B cell (primary cell): ENCODE data around the gene DGKB. TPM values are rescaled to one million over a fixed set of nuclear protein-coding genes. Genes with fewer than 3 reads are reported as not detected.

Experiments used
- ATAC-seq: fragments of 200-7000 bp; cut with Tn5 transposase; one replicate; pipeline ENCODE4 v1.10.0; 2021; ENCODE audit warnings: low read depth, mild to moderate bottlenecking, moderate number of reproducible peaks, moderate library complexity
- CTCF ChIA-PET: fragments of 350-600 bp; sonication (Branson Sonifier 250); formaldehyde crosslinking; loops from one replicate; lab custom pipeline; 2021; ENCODE audit warnings: antibody characterized with exemption, inconsistent platforms; lab: Charles Lee
- POLR2A ChIA-PET: fragments of 350-600 bp; sonication (Branson Sonifier 250); formaldehyde crosslinking; loops from one replicate; lab custom pipeline; 2021; ENCODE audit warnings: antibody characterized with exemption; lab: Charles Lee
- DNase-seq: peaks from one replicate; pipeline ENCODE4 v3.0.0; 2013
- H2AFZ ChIP-seq: 2 replicates; pipeline ENCODE4 v1.6.1; 2012; ENCODE audit warnings: mild to moderate bottlenecking, low read depth, low read length; ENCODE audit not compliant: insufficient read depth, poor library complexity, severe bottlenecking
- H3K27ac ChIP-seq, 2 donors: 1 replicate in 1 of 2; 2 replicates in 1 of 2; pipeline ENCODE4 v1.5.1; 2012 to 2013; ENCODE audit warnings: low read length in 2 of 2, mild to moderate bottlenecking in 2 of 2, moderate library complexity in 1 of 2
- H3K27me3 ChIP-seq, 4 experiments: fragments of 200-600 bp in 1 of 4; sonication (generic) in 1 of 4; replicated peaks in 1 of 4; 1 replicate in 2 of 4; 2 replicates in 2 of 4; pipeline versions ENCODE4 v1.6.1 to v1.7.0; 2013 to 2016; ENCODE audit warnings: low read length in 3 of 4, mild to moderate bottlenecking in 2 of 4, mixed read lengths in 1 of 4, moderate library complexity in 1 of 4; ENCODE audit not compliant: insufficient read depth in 4 of 4, control insufficient read depth in 3 of 4; ENCODE audit errors: control extremely low read depth in 1 of 4
- H3K36me3 ChIP-seq, 2 experiments: replicated peaks in 1 of 2; 1 replicate in 1 of 2; 2 replicates in 1 of 2; pipeline versions ENCODE4 v1.6.1 to v1.7.1; 2013; ENCODE audit warnings: low read length in 1 of 2; ENCODE audit not compliant: insufficient read depth in 2 of 2, control insufficient read depth in 1 of 2; ENCODE audit errors: control extremely low read depth in 1 of 2, extremely low read depth in 1 of 2
- H3K4me1 ChIP-seq, 2 donors: fragments of 200-600 bp in 1 of 2; sonication (generic) in 1 of 2; 1 replicate in 1 of 2; 2 replicates in 1 of 2; pipeline versions ENCODE4 v1.5.1 to v1.6.1; 2013 to 2017; ENCODE audit warnings: low read length in 2 of 2; ENCODE audit not compliant: control insufficient read depth in 2 of 2, insufficient read depth in 2 of 2
- H3K4me2 ChIP-seq: replicated peaks from 2 replicates; pipeline ENCODE3; 2012; ENCODE audit warnings: mild to moderate bottlenecking, low read depth, low read length; ENCODE audit not compliant: poor library complexity, severe bottlenecking
- H3K4me3 ChIP-seq, 5 experiments: fragments of 200-600 bp in 1 of 5; sonication (generic) in 1 of 5; 1 replicate in 3 of 5; 2 replicates in 2 of 5; pipeline versions ENCODE4 v1.5.1 to v1.7.0; 2011 to 2016; ENCODE audit warnings: low read length in 4 of 5, mild to moderate bottlenecking in 4 of 5, low read depth in 2 of 5, control low read depth in 1 of 5, moderate library complexity in 1 of 5; ENCODE audit not compliant: insufficient read depth in 1 of 5; ENCODE audit errors: control extremely low read depth in 1 of 5, extremely low read depth in 1 of 5
- H3K79me2 ChIP-seq: fragments of 200-600 bp; sonication (generic); one replicate; pipeline ENCODE4 v1.6.0; 2016; ENCODE audit warnings: low read length; ENCODE audit not compliant: control insufficient read depth, insufficient read depth
- H3K9ac ChIP-seq: fragments of 200-600 bp; sonication (generic); 2 replicates; pipeline ENCODE4 v1.6.1; 2017; ENCODE audit warnings: mild to moderate bottlenecking, low read length, moderate library complexity
- H3K9me3 ChIP-seq, 3 donors: one replicate each; pipeline versions ENCODE4 v1.6.1 to v1.7.1; 2013; ENCODE audit warnings: low read length in 2 of 3; ENCODE audit not compliant: control insufficient read depth in 2 of 3, insufficient read depth in 1 of 3; ENCODE audit errors: control extremely low read depth in 1 of 3
- H4K20me1 ChIP-seq: 2 replicates; pipeline ENCODE4 v1.6.0; 2012; ENCODE audit warnings: mild to moderate bottlenecking, low read length; ENCODE audit not compliant: insufficient read depth, control insufficient read depth, poor library complexity, severe bottlenecking
- H3K27ac Mint-ChIP-seq: one replicate; pipeline ENCODE4 v1.8.0; 2021; ENCODE audit warnings: mixed read lengths
- H3K27me3 Mint-ChIP-seq: one replicate; pipeline ENCODE4 v1.8.0; 2021; ENCODE audit warnings: mixed read lengths
- H3K4me1 Mint-ChIP-seq: one replicate; pipeline ENCODE4 v1.8.0; 2021; ENCODE audit warnings: mixed read lengths
- H3K4me3 Mint-ChIP-seq: one replicate; pipeline ENCODE4 v1.8.0; 2021; ENCODE audit warnings: mixed read lengths
- H3K9me3 Mint-ChIP-seq: one replicate; pipeline ENCODE4 v1.8.0; 2022; ENCODE audit warnings: mixed read lengths; ENCODE audit not compliant: insufficient read depth
- CTCF ChIP-seq: fragments of 200-600 bp; IDR thresholded peaks from one replicate; pipeline ENCODE4 v1.8.0; 2022; ENCODE audit warnings: antibody characterized with exemption, mild to moderate bottlenecking
- EZH2 ChIP-seq: IDR thresholded peaks from 2 replicates; pipeline ENCODE4 v1.6.1; 2012; ENCODE audit warnings: borderline replicate concordance, low read depth, mild to moderate bottlenecking, moderate library complexity, low read length; ENCODE audit not compliant: insufficient read depth, poor library complexity, severe bottlenecking
- WGBS: methylation state at CpG from one replicate; pipeline ENCODE4 v1.1.5; 2013; ENCODE audit warnings: missing lambda C conversion rate; ENCODE audit not compliant: insufficient coverage; 5-methylcytosine and 5-hydroxymethylcytosine counted together
- intact Hi-C: fragments of 100-400 bp; cut with micrococcal nuclease; formaldehyde crosslinking; loops from one replicate; pipeline ENCODE4 v1.10.0; 2022
- polyA plus RNA-seq: library from polyadenylated mRNA; depleted of rRNA; stranded (reverse); fragments of >200 nt; gene quantifications from 2 replicates; pipeline ENCODE4 v1.2.3, GENCODE V29; 2012
- total RNA-seq, 2 donors: library from RNA; stranded (reverse); fragments of 120-200 nt in 1 of 2; gene quantifications; 1 replicate in 1 of 2; 2 replicates in 1 of 2; pipeline versions ENCODE4 v1.2.3 to v1.2.4, GENCODE V29; 2013 to 2022

The DGKB gene
- total and polyA plus RNA-seq, 2 donors (not counting 1 experiment from before 2014, with no cell fraction given) = not detected

DNA sequence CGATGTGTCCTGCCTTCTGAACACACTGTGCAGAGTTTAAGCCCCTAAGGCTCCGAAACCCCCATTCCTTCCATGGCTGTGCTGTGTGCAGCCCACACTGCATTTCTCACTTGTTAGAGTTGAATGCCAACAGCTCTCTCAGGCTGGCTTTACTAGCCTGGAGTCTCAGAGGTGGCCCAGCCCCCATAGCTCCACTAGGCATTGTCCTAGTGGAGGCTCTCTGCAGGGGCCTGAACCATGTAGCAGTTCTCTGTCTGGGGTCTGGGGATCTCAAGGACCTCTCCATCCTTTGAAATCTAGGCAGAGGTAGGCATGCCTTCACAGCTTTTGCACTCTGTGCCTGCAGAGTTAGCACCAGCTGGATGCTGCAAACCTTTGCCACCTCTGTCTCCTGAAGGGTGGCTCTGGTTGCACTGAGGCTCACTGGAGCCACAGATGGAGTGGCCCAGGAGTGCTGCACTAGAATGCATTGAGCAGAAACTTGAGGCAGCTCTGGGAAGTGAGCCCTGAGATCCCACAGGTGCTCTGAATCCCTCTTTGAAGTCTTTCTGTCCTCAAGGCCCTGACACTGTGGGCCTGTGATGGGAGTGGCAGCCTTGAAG is 301.7 kb downstream of the DGKB start:
- Mint-ChIP-seq H3K4me3 (no peak overlapping the region), H3K9me3 (no peaks in the 10 kb centered on the region), H3K27ac (no peak overlapping the region), H3K4me1 (no peaks in the 10 kb centered on the region), H3K27me3 (no peaks in the 10 kb centered on the region)
- Histone ChIP-seq H3K4me3 (no peak overlapping the region), H3K9ac (no peak overlapping the region), H3K27ac (no peak overlapping the region), H3K4me2 (no peak overlapping the region), H2AFZ (no peak overlapping the region), H4K20me1 (no peaks in the 10 kb centered on the region), H3K36me3 (no peaks in the 10 kb centered on the region), H3K4me1 (no peaks in the 10 kb centered on the region), H3K79me2 (no peaks in the 10 kb centered on the region), H3K9me3 (no peaks in the 10 kb centered on the region), H3K27me3 (no peaks in the 10 kb centered on the region)
- ChIA-PET CTCF (no interaction called here), POLR2A (no interaction called here)
- DNase-seq (no peak), ATAC-seq (no peak)
- WGBS = 89% methylated on average over 2 of the region's 2 CpGs
- TF ChIP-seq EZH2 = no peak
- no peak for TF ChIP-seq CTCF
- intact Hi-C loops = no loop called here

DNA sequence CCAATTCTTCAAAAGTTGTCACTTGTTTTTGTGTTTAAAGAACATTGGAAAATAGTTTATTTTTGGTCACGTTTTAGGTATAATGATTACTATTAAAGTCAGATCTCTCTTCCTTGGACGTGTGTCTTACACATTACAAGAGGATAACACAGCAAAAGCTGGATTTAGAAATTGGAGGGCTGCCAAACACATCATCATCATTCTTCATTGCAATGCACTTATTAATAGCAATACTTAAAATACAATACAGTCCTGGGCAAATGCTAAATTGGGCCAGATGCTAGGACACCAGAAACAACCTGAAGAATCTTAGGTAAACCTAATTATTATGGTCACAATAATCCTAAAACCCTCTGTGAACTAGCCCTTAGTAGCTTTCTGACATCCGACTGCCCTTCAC is 303.6 kb downstream of the DGKB start:
- H3K27ac Mint-ChIP-seq = no peak overlapping the region
- no peaks in the 10 kb centered on the region for H4K20me1 ChIP-seq
- no peaks in the 10 kb centered on the region for H3K79me2 ChIP-seq
- WGBS = 100% methylated on average over 1 of the region's 3 CpGs
- TF ChIP-seq CTCF (no peak), EZH2 (no peak)
- H3K9ac ChIP-seq = no peak overlapping the region
- no peaks in the 10 kb centered on the region for H3K9me3 Mint-ChIP-seq
- H3K36me3 ChIP-seq = no peaks in the 10 kb centered on the region
- ChIA-PET POLR2A (no interaction called here), CTCF (no interaction called here)
- no peak overlapping the region for H3K4me2 ChIP-seq
- DNase-seq (no peak), ATAC-seq (no peak)
- no peaks in the 10 kb centered on the region for H3K27me3 Mint-ChIP-seq
- H3K4me1 ChIP-seq = no peaks in the 10 kb centered on the region
- H3K4me1 Mint-ChIP-seq = no peaks in the 10 kb centered on the region
- no peaks in the 10 kb centered on the region for H3K9me3 ChIP-seq
- intact Hi-C loops = no loop called here
- no peaks in the 10 kb centered on the region for H3K27me3 ChIP-seq
- no peak overlapping the region for H3K4me3 Mint-ChIP-seq
- H3K27ac ChIP-seq = no peak overlapping the region
- no peak overlapping the region for H2AFZ ChIP-seq
- H3K4me3 ChIP-seq = no peak overlapping the region
